Parathyroid adenoma (tissue), 2 donors: Measurements from ENCODE around the gene TXNDC5.

Experiments used
- H2AFZ ChIP-seq: fragments of 300-600 bp; sonication (generic); one replicate; pipeline ENCODE4 v1.7.0; 2017; ENCODE audit warnings: antibody characterized with exemption, mild to moderate bottlenecking
- H3K27ac ChIP-seq: fragments of 300-600 bp; sonication (generic); one replicate; pipeline ENCODE4 v1.7.0; 2017
- H3K27me3 ChIP-seq: fragments of 300-600 bp; sonication (generic); one replicate; pipeline ENCODE4 v1.7.0; 2017; ENCODE audit warnings: low read length; ENCODE audit not compliant: control insufficient read depth, insufficient read depth
- H3K36me3 ChIP-seq: fragments of 300-600 bp; sonication (generic); one replicate; pipeline ENCODE4 v1.7.0; 2017; ENCODE audit warnings: low read length; ENCODE audit not compliant: control insufficient read depth, insufficient read depth
- H3K4me1 ChIP-seq: fragments of 300-600 bp; sonication (generic); one replicate; pipeline ENCODE4 v1.7.0; 2017; ENCODE audit warnings: control low read depth
- H3K4me2 ChIP-seq: fragments of 300-600 bp; sonication (generic); one replicate; pipeline ENCODE4 v1.7.0; 2017; ENCODE audit warnings: low read length
- H3K4me3 ChIP-seq: fragments of 300-600 bp; sonication (generic); one replicate; pipeline ENCODE4 v1.7.0; 2017; ENCODE audit warnings: low read depth, low read length
- H3K79me2 ChIP-seq: fragments of 300-600 bp; sonication (generic); one replicate; pipeline ENCODE4 v1.7.0; 2017; ENCODE audit warnings: control low read depth
- H3K9ac ChIP-seq: fragments of 300-600 bp; sonication (generic); one replicate; pipeline ENCODE4 v1.7.0; 2017; ENCODE audit warnings: mild to moderate bottlenecking
- H3K9me3 ChIP-seq: fragments of 300-600 bp; sonication (generic); one replicate; pipeline ENCODE4 v1.7.0; 2017; ENCODE audit warnings: low read length; ENCODE audit not compliant: control insufficient read depth
- TF ChIP-seq, protein P1 (sequence below): fragments of 300-600 bp; sonication (generic); IDR thresholded peaks from one replicate; pipeline ENCODE4 v1.7.0; 2017; ENCODE audit warnings: antibody characterized with exemption, mild to moderate bottlenecking
- donor health status: primary hyperparathyroidism.

TXNDC5 gene

DNA sequence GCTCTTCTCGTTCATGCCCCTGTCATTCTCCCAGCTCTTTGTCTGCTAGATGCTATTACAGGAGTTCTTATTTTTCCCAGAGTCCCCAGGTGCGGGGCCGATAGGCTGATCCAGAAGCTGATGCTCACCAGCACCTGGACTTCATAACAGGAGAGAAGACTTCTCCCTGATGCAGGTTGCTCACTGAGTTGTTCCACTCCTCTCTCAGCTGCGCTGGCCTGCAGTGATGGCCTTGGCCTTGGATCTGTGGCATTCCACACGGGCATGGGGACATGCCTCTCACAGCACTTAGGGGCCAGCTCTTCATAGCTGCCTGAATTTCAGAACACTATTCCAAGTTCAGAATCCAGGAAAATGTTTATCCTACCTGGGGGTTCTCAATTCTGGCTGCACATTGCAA lies 7.1 kb upstream of the TXNDC5 start:
- H3K4me1 ChIP-seq: no peaks in the 10 kb centered on the region
- no peaks in the 10 kb centered on the region for H3K79me2 ChIP-seq
- TF ChIP-seq, protein P1, sequence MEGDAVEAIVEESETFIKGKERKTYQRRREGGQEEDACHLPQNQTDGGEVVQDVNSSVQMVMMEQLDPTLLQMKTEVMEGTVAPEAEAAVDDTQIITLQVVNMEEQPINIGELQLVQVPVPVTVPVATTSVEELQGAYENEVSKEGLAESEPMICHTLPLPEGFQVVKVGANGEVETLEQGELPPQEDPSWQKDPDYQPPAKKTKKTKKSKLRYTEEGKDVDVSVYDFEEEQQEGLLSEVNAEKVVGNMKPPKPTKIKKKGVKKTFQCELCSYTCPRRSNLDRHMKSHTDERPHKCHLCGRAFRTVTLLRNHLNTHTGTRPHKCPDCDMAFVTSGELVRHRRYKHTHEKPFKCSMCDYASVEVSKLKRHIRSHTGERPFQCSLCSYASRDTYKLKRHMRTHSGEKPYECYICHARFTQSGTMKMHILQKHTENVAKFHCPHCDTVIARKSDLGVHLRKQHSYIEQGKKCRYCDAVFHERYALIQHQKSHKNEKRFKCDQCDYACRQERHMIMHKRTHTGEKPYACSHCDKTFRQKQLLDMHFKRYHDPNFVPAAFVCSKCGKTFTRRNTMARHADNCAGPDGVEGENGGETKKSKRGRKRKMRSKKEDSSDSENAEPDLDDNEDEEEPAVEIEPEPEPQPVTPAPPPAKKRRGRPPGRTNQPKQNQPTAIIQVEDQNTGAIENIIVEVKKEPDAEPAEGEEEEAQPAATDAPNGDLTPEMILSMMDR: no peak
- H3K27me3 ChIP-seq: no peaks in the 10 kb centered on the region
- no peak overlapping the region for H3K4me2 ChIP-seq
- H2AFZ ChIP-seq: no peak overlapping the region
- H3K36me3 ChIP-seq: no peaks in the 10 kb centered on the region
- no peak overlapping the region for H3K27ac ChIP-seq
- H3K9me3 ChIP-seq: no peaks in the 10 kb centered on the region
- H3K9ac ChIP-seq: no peak overlapping the region
- no peak overlapping the region for H3K4me3 ChIP-seq

DNA sequence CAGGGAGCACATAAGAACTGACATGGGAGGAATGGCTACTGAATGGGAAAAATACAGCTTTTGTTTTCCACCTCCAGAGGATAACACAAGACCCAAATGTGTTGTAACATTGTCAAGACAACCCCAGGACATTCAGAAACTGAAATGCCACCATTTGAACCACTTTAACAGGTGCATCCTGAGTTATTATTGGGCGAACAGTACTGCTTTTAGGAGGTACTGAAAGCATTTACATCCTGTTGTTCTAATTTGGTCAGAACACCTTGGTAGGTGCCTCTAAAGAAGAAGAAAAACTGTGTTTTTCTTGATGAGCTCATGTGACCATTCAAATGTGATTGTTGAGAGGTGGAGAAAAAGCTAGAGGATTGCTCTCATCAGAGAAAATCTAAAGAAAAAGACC lies 6.4 kb upstream of the TXNDC5 start:
- Histone ChIP-seq H2AFZ (no peak overlapping the region), H3K9ac (no peak overlapping the region), H3K36me3 (no peaks in the 10 kb centered on the region), H3K4me3 (no peak overlapping the region), H3K9me3 (no peaks in the 10 kb centered on the region), H3K27me3 (no peaks in the 10 kb centered on the region), H3K4me1 (no peaks in the 10 kb centered on the region), H3K27ac (no peak overlapping the region), H3K4me2 (no peak overlapping the region), H3K79me2 (no peaks in the 10 kb centered on the region)
- TF ChIP-seq, protein P1: no peak

DNA sequence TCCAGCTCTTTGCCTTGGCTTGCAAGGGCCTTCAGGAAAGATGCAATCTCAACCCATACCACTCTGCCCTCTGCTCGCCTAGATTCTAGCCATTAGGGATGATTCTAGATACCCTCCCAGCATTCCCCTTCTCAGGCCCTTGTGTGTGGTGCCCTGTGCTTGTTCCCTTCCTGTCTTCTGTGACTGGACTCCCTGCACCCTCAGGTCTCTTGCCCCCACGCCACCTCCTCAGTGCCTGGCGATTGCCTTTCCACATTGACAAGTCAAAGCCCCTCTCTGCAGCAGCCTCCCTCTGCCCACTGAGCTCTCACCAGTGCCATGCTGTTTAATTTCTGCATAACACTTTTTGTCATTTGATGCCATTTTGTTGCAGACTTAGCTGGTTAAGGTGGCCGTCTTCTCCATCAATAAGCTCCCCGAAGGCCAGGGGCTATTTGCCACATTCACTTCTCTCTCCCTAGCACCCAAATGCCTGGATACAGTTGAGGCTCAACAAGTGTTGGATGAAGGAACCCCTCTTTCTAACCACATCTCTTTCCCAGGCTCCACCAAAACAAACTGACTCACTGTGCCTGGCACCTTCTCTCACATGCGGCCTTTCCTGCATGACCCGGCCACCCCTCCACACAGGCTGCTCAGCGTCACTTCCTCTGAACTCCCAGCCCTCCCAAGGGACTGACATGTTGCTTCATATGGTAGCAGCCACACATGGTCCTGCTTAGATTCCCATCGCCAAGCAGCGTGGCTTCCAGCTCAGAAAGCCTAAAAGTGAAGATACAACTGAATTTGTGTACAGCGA lies 4.6 kb upstream of the TXNDC5 start:
- no peak overlapping the region for H3K9ac ChIP-seq
- H3K4me1 ChIP-seq: no peaks in the 10 kb centered on the region
- H3K36me3 ChIP-seq: no peaks in the 10 kb centered on the region
- TF ChIP-seq, protein P1: no peak
- no peak overlapping the region for H3K4me3 ChIP-seq
- H3K9me3 ChIP-seq: no peaks in the 10 kb centered on the region
- no peak overlapping the region for H2AFZ ChIP-seq
- no peak overlapping the region for H3K27ac ChIP-seq
- no peak overlapping the region for H3K4me2 ChIP-seq
- no peaks in the 10 kb centered on the region for H3K79me2 ChIP-seq
- H3K27me3 ChIP-seq: no peaks in the 10 kb centered on the region

DNA sequence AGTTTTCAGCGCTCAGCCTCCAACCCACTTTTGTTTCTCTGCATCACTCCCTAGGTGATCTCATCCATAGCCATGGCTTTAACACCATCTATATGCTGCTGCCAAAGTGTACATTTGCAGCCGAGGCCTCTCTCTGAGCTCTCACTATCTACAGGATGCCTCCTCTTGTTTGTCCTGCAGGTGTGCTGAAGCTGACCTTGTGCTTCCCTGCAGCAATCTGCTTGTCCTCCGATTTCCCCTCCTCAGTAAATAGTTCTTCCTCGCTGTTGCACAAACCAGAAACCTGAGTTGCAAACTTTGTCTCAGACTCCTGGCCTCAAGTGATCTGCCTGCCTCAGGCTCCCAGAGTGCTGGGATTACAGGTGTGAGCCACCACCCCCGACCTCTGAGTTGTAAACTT lies 3.7 kb upstream of the TXNDC5 start:
- Histone ChIP-seq H2AFZ (no peak overlapping the region), H3K4me2 (no peak overlapping the region), H3K9ac (no peak overlapping the region), H3K27me3 (no peaks in the 10 kb centered on the region), H3K4me1 (peaks cover under 1% of the 10 kb centered on the region), H3K27ac (no peak overlapping the region), H3K79me2 (peaks cover under 1% of the 10 kb centered on the region), H3K36me3 (no peaks in the 10 kb centered on the region), H3K4me3 (no peak overlapping the region), H3K9me3 (no peaks in the 10 kb centered on the region)
- TF ChIP-seq, protein P1: no peak
